Ascending aorta (tissue), 2 donors: ENCODE results near the gene IL3. TPM values are rescaled to one million over a fixed set of nuclear protein-coding genes. Genes with fewer than 3 reads are reported as not detected.
A peak's percentile ranks its signal among the peaks of the same experiment; 100 is the strongest.

Experiments
- DNase-seq, 2 donors: peaks; one replicate each; pipeline ENCODE4 v3.0.0-alpha.2; 2019; ENCODE audit warnings: low spot score in 2 of 2
- H3K27ac ChIP-seq, 2 donors: fragments of 200-600 bp; sonication (generic); one replicate each; pipeline ENCODE4 v1.5.1; 2016 to 2017; ENCODE audit warnings: mild to moderate bottlenecking in 1 of 2
- H3K27me3 ChIP-seq: fragments of 200-600 bp; sonication (generic); one replicate; pipeline ENCODE4 v1.5.1; 2017
- H3K36me3 ChIP-seq, 2 donors: fragments of 200-600 bp; sonication (generic); one replicate each; pipeline ENCODE4 v1.5.1; 2016
- H3K4me1 ChIP-seq, 2 donors: fragments of 200-600 bp; sonication (generic); one replicate each; pipeline ENCODE4 v1.5.1; 2016 to 2017; ENCODE audit warnings: mild to moderate bottlenecking in 1 of 2
- H3K4me3 ChIP-seq, 2 donors: fragments of 200-600 bp; sonication (generic); one replicate each; pipeline ENCODE4 v1.5.1; 2016 to 2017; ENCODE audit warnings: mild to moderate bottlenecking in 1 of 2
- H3K9me3 ChIP-seq, 2 donors: fragments of 200-600 bp; sonication (generic); one replicate each; pipeline ENCODE4 v1.5.1; 2016
- CTCF ChIP-seq, 3 experiments: fragments of 200-600 bp in 2 of 3; fragments of 450-650 bp in 1 of 3; sonication (generic) in 2 of 3; IDR thresholded peaks; one replicate each; pipeline ENCODE4 v1.5.1; 2016 to 2019; ENCODE audit warnings: antibody characterized with exemption in 3 of 3, mild to moderate bottlenecking in 1 of 3, moderate library complexity in 1 of 3
- intact Hi-C: fragments of 100-400 bp; cut with DNase I; formaldehyde crosslinking; loops from one replicate; pipeline ENCODE4 v1.15.1; 2023
- total RNA-seq: library from RNA; depleted of rRNA; stranded (reverse); fragments of >200 nt; gene quantifications from one replicate; pipeline ENCODE4 v1.1.0, GENCODE V29; 2016

Gene IL3
- total RNA-seq, 1 donor from 2014 or later, result not detected

GRCh38 chr5:132044207-132044606 is 16.2 kb upstream of the IL3 start:
- Histone ChIP-seq H3K4me3 (no peak overlapping the region), H3K9me3 (peaks cover 0 to 4% of the 10 kb centered on the region in 2 donors), H3K4me1 (no peaks in the 10 kb centered on the region), H3K27ac (no peak overlapping the region), H3K27me3 (no peaks in the 10 kb centered on the region), H3K36me3 (no peaks in the 10 kb centered on the region)
- no peak for DNase-seq
- no peak for TF ChIP-seq CTCF (IDR thresholded peaks at IDR 0.05)
- intact Hi-C loops, result no loop called here

DNA sequence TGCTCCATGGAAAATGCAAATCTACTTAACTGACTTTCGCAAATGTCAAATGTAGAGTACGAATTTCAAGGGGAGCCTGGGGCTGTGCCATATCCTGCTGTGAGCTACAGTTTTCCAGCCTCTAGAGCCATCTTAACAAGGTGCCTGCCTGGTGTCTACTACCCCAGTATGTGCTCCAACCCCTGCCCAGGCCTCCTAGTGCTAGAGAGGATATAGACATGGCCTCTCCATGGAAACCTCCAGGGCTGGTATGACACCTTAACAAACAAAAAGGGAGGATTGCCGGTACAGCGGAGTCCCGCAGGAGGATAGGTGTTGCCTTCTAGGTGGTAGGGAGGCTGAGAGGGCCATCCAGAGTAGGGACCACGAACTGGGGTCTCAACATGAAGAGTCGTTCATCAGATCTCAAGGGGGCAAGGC is 13.6 kb upstream of the IL3 start:
- peak in 1 of 2 donors; percentile 58 for DNase-seq
- Histone ChIP-seq H3K27ac (no peak overlapping the region), H3K27me3 (no peaks in the 10 kb centered on the region)

DNA sequence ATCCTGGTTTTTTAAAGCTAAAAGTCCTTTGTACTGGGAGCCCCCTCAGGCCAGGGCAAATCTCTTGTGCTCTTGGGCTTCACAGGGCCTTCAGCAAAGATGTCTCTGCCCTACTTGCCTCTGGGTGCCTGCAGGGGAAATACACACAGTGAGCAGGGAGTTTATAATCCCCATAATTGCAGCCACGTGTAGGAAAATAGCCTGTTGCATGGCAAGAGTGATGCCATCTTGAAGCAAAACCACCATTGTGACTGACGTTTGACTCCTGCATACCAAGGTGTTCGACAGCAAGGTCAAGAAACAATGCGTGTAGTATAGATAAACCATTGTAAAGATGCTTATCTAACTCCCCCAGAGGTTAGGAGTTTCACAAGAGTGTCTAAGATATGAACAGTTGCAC is 11.4 kb upstream of the IL3 start:
- no peak overlapping the region for H3K27ac ChIP-seq

More for the DNA sequence above, 13.6 kb upstream of the IL3 start:
- Histone ChIP-seq H3K36me3 (no peaks in the 10 kb centered on the region), H3K4me3 (no peak overlapping the region), H3K9me3 (no peaks in the 10 kb centered on the region), H3K4me1 (no peaks in the 10 kb centered on the region)
- intact Hi-C loops, result no loop called here
- TF ChIP-seq CTCF (IDR thresholded peaks at IDR 0.05), result no peak

GRCh38 chr5:132049559-132049958 is 10.9 kb upstream of the IL3 start:
- TF ChIP-seq CTCF (IDR thresholded peaks at IDR 0.05), result no peak
- intact Hi-C loops, result no loop called here
- H3K27ac ChIP-seq, result no peak overlapping the region
- no peaks in the 10 kb centered on the region for H3K27me3 ChIP-seq
- H3K36me3 ChIP-seq, result no peaks in the 10 kb centered on the region
- H3K4me3 ChIP-seq, result no peak overlapping the region
- no peak for DNase-seq
- H3K9me3 ChIP-seq, result no peaks in the 10 kb centered on the region
- H3K4me1 ChIP-seq, result no peaks in the 10 kb centered on the region

More for the DNA sequence above, 11.4 kb upstream of the IL3 start:
- Histone ChIP-seq H3K36me3 (no peaks in the 10 kb centered on the region), H3K27me3 (no peaks in the 10 kb centered on the region), H3K4me3 (no peak overlapping the region), H3K9me3 (no peaks in the 10 kb centered on the region), H3K4me1 (no peaks in the 10 kb centered on the region)
- DNase-seq, result no peak
- intact Hi-C loops, result no loop called here
- no peak for TF ChIP-seq CTCF (IDR thresholded peaks at IDR 0.05)

DNA sequence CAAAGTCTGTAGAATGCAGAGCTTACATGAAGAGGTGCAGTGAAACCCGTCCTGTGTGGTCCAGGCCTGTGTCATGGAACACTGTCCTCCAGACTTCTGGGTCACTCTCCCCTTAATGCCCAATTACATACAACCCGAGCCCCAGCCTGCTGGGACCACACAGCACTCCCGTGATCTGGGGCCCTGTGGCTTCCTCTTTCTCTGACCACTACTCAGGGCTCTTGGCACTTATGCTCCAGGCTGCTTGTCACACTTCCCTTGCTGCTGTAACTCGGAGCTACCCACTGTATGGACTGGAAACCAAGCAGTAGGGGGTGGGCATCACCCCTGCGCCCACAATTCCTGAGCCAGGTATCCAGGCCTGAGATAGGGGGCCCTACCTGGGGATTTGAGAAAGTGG is 10.3 kb upstream of the IL3 start:
- peak in 1 of 2 donors; percentile 67 for DNase-seq
- Histone ChIP-seq H3K4me3 (no peak overlapping the region), H3K27me3 (no peaks in the 10 kb centered on the region), H3K9me3 (no peaks in the 10 kb centered on the region), H3K36me3 (no peaks in the 10 kb centered on the region), H3K27ac (no peak overlapping the region), H3K4me1 (no peaks in the 10 kb centered on the region)
- TF ChIP-seq CTCF (IDR thresholded peaks at IDR 0.05), result no peak
- intact Hi-C loops, result no loop called here
